Activated naive CD8-positive, alpha-beta T cell treated with anti-CD3 and anti-CD28 coated beads, Interleukin-2, amount 10 ng/mL, durations not matched to agents 7 days and 5 days (primary cell): ENCODE data around the gene PARD3B. TPM values are rescaled to one million over a fixed set of nuclear protein-coding genes. Genes with fewer than 3 reads are reported as not detected.

Source experiments
- ATAC-seq: fragments of 150-1000 bp; cut with Tn5 transposase; one replicate; pipeline ENCODE4 v1.10.0; 2021; ENCODE audit warnings: low read depth, moderate library complexity
- POLR2A ChIA-PET: fragments of 350-600 bp; sonication (Branson Sonifier 250); formaldehyde crosslinking; loops from one replicate; lab custom pipeline; 2021; ENCODE audit warnings: antibody characterized with exemption; lab: Charles Lee
- DNase-seq: peaks from one replicate; pipeline ENCODE4 v3.0.0; 2021
- H3K27ac Mint-ChIP-seq: one replicate; pipeline ENCODE4 v1.8.0; 2022; ENCODE audit warnings: mild to moderate bottlenecking, mixed read lengths
- H3K27me3 Mint-ChIP-seq: one replicate; pipeline ENCODE4 v1.8.0; 2022; ENCODE audit warnings: mild to moderate bottlenecking, moderate library complexity, mixed read lengths
- H3K36me3 Mint-ChIP-seq: one replicate; pipeline ENCODE4 v1.8.0; 2021; ENCODE audit warnings: mild to moderate bottlenecking, mixed read lengths
- H3K4me1 Mint-ChIP-seq: one replicate; pipeline ENCODE4 v1.8.0; 2021; ENCODE audit warnings: mixed read lengths
- H3K4me3 Mint-ChIP-seq: one replicate; pipeline ENCODE4 v1.8.0; 2022; ENCODE audit warnings: mild to moderate bottlenecking, moderate library complexity, mixed read lengths
- H3K9me3 Mint-ChIP-seq: one replicate; pipeline ENCODE4 v1.8.0; 2021; ENCODE audit warnings: mixed read lengths
- total RNA-seq, 2 experiments: library from RNA; stranded (reverse); gene quantifications; one replicate each; pipeline ENCODE4 v1.2.3, GENCODE V29; 2021

The PARD3B gene
- total RNA-seq, 2 experiments from 2014 or later = 0.55 to 1.0 TPM

DNA sequence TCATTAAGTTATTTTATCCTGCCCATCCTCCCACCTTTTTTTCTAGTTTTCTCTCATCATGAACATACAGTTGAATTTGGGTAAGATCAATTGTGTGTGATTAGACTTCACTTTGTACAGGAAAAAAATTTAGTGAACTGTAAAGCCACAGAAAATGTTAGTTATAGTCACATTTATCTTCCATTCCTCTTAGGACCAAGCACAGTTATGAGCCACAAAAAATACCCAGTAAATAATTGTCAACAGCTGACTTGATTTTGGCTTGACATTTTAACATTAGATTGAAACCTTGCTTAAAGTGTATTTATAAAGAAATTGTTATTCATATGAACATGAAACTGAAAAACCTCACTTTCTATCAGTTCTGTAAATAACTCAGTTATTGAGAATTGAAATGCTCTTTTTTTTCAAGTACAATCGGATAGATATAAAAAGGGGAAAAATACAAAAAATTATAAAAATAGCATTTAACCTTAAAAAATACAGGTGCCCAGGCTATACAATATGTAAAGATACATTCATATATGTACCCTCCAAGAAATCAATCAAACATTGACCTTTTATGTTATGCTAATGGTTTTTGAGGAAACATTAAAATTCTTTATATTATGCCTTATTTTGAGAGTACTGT lies 747.5 kb downstream of the PARD3B start:
- H3K4me1 Mint-ChIP-seq = no peaks in the 10 kb centered on the region
- H3K36me3 Mint-ChIP-seq = no peaks in the 10 kb centered on the region
- POLR2A ChIA-PET = no interaction called here
- ATAC-seq (no peak), DNase-seq (no peak)
- no peaks in the 10 kb centered on the region for H3K27me3 Mint-ChIP-seq
- peaks cover 8% of the 10 kb centered on the region for H3K9me3 Mint-ChIP-seq
- no peak overlapping the region for H3K4me3 Mint-ChIP-seq
- H3K27ac Mint-ChIP-seq = no peak overlapping the region

- ATAC-seq = no peak
- Mint-ChIP-seq H3K27ac (no peak overlapping the region), H3K36me3 (no peaks in the 10 kb centered on the region), H3K27me3 (no peaks in the 10 kb centered on the region), H3K4me3 (no peak overlapping the region), H3K4me1 (no peaks in the 10 kb centered on the region), H3K9me3 (peaks cover 7% of the 10 kb centered on the region)
- POLR2A ChIA-PET = no interaction called here
- no peak for DNase-seq
These were observed 748.3 kb downstream of the PARD3B start for GRCh38 chr2:205293559-205293958.

DNA sequence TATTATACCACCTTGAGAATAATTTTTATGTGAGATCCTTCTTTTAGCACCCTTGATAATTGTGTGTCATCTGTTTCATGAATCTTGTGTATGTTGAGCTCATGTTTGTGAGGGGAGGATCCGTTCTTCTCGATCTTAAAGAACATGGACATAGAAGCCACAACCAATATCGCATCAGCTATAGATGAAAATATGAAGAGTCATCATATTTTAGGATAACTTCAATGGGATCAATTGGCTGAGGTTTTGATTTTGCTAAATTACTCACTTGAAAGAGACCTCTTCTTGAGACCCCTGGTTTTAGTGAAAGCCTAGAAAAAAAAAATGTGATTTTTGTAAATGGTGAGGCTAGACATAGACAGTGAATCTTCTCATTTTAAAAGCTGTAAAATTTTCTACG lies 751.7 kb downstream of the PARD3B start:
- peaks cover 3% of the 10 kb centered on the region for H3K9me3 Mint-ChIP-seq
- no peaks in the 10 kb centered on the region for H3K36me3 Mint-ChIP-seq
- ATAC-seq (no peak), DNase-seq (no peak)
- no peak overlapping the region for H3K27ac Mint-ChIP-seq
- no peaks in the 10 kb centered on the region for H3K27me3 Mint-ChIP-seq
- no peak overlapping the region for H3K4me3 Mint-ChIP-seq
- H3K4me1 Mint-ChIP-seq = no peaks in the 10 kb centered on the region
- POLR2A ChIA-PET = no interaction called here

DNA sequence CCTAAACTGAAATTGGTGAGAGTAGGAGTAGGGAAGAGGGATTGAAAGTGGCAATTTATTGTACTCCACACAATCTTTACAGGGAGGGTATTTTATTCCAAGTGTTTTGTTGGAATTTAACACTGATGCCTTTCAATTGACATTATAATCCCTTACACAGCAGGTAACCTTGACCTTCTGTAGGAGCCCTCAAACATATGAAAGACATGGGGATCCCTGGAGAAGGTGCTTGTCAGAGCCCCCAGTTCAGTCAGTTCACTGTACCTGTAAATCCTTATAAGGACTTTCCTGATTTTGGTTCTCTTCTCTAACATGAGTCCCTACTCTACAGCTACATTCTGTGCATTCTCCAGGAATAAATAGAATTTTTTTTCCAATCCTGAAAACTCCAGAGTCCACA lies 752.1 kb downstream of the PARD3B start:
- POLR2A ChIA-PET = no interaction called here
- no peak overlapping the region for H3K4me3 Mint-ChIP-seq
- H3K9me3 Mint-ChIP-seq = peaks cover under 1% of the 10 kb centered on the region
- no peaks in the 10 kb centered on the region for H3K4me1 Mint-ChIP-seq
- H3K27me3 Mint-ChIP-seq = no peaks in the 10 kb centered on the region
- H3K36me3 Mint-ChIP-seq = no peaks in the 10 kb centered on the region
- H3K27ac Mint-ChIP-seq = no peak overlapping the region
- DNase-seq (no peak), ATAC-seq (no peak)

- Mint-ChIP-seq H3K4me3 (no peak overlapping the region), H3K36me3 (no peaks in the 10 kb centered on the region), H3K27ac (no peak overlapping the region), H3K4me1 (no peaks in the 10 kb centered on the region), H3K27me3 (no peaks in the 10 kb centered on the region), H3K9me3 (no peaks in the 10 kb centered on the region)
- no peak for ATAC-seq
- DNase-seq = no peak
- POLR2A ChIA-PET = no interaction called here
These were observed 752.6 kb downstream of the PARD3B start for GRCh38 chr2:205297846-205298245.

- Mint-ChIP-seq H3K27me3 (no peaks in the 10 kb centered on the region), H3K4me3 (no peak overlapping the region), H3K4me1 (no peaks in the 10 kb centered on the region), H3K27ac (no peak overlapping the region), H3K9me3 (peaks cover 2% of the 10 kb centered on the region), H3K36me3 (no peaks in the 10 kb centered on the region)
- POLR2A ChIA-PET = no interaction called here
- ATAC-seq (no peak), DNase-seq (no peak)
These were observed 765.9 kb downstream of the PARD3B start for GRCh38 chr2:205311201-205311600.

- POLR2A ChIA-PET = no interaction called here
These were observed 776.0 kb downstream of the PARD3B start for GRCh38 chr2:205321231-205321630.

DNA sequence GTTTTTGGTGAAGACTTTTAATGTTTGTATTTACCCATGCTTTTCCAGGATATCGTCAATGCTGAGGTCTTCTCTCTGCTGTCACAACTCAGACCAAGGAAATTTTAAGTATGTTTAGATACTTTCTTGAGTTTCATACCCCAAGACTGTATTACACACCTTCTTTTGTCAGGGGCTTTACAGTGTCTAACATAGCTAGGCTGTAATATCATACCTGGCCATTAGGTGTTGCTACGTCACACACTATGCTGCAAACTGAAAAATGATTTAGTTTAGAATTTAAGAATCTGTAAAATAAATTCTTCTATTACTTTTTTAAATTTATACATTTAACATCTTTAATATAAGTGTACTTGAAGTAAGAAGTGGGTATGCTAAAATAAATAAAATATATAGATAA lies 778.7 kb downstream of the PARD3B start:
- ATAC-seq (no peak), DNase-seq (no peak)
- H3K9me3 Mint-ChIP-seq = peaks cover under 1% of the 10 kb centered on the region
- H3K36me3 Mint-ChIP-seq = no peaks in the 10 kb centered on the region
- H3K27ac Mint-ChIP-seq = no peak overlapping the region
- POLR2A ChIA-PET = no interaction called here
- no peak overlapping the region for H3K4me3 Mint-ChIP-seq
- no peaks in the 10 kb centered on the region for H3K27me3 Mint-ChIP-seq
- no peaks in the 10 kb centered on the region for H3K4me1 Mint-ChIP-seq

More at GRCh38 chr2:205321231-205321630, 776.0 kb downstream of the PARD3B start:
- no peaks in the 10 kb centered on the region for H3K36me3 Mint-ChIP-seq
- H3K27me3 Mint-ChIP-seq = no peaks in the 10 kb centered on the region
- peaks cover 2% of the 10 kb centered on the region for H3K9me3 Mint-ChIP-seq
- DNase-seq = no peak
- no peaks in the 10 kb centered on the region for H3K4me1 Mint-ChIP-seq
- no peak for ATAC-seq
- H3K4me3 Mint-ChIP-seq = no peak overlapping the region
- no peak overlapping the region for H3K27ac Mint-ChIP-seq

DNA sequence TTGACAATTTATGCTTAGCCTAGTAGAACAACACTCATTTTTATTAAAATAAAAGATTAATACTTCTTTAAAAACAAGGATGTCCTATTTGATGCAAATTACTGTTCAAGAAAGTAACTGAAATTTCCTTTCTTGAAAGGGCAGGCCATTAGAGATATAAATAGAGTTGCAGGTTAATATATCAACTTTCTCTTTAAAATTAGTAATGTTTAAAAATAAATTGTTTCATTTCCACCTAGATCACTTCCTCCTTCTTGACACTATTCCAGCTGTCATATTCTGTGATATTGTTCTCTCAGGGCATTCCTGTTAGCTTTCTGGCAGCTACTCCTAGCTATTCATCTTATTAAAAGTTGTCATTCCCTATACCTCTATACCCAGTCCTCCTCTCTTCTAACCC lies 779.1 kb downstream of the PARD3B start:
- POLR2A ChIA-PET = no interaction called here
- Mint-ChIP-seq H3K27ac (no peak overlapping the region), H3K4me1 (no peaks in the 10 kb centered on the region), H3K36me3 (no peaks in the 10 kb centered on the region), H3K4me3 (no peak overlapping the region), H3K27me3 (no peaks in the 10 kb centered on the region), H3K9me3 (no peaks in the 10 kb centered on the region)
- ATAC-seq = no peak
- DNase-seq = no peak

- no peaks in the 10 kb centered on the region for H3K27me3 Mint-ChIP-seq
- POLR2A ChIA-PET = no interaction called here
These were observed 788.1 kb downstream of the PARD3B start for GRCh38 chr2:205333351-205333750.

DNA sequence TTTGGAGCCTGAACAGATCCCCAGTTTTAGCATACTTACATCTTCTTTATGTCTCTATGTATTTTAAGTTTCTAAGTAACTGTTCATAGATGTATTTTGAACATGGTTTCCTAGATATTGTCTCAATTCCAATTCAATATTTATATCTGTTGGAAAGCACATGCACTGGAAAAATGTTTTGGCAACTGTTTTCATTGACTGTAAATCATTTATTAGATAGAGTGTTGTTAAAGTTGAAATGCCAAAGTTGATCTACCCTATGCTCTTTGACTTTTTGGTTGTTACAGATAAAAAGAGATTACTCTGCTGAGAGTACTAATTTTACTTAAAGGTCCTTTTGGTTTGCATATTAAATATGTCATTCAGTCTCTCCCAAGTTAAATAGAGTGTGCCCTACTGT lies 792.0 kb downstream of the PARD3B start:
- Mint-ChIP-seq H3K4me3 (no peak overlapping the region), H3K27me3 (no peaks in the 10 kb centered on the region), H3K27ac (no peak overlapping the region), H3K9me3 (peaks cover 9% of the 10 kb centered on the region), H3K4me1 (no peaks in the 10 kb centered on the region), H3K36me3 (no peaks in the 10 kb centered on the region)
- POLR2A ChIA-PET = no interaction called here
- no peak for DNase-seq
- ATAC-seq = no peak

More at GRCh38 chr2:205333351-205333750, 788.1 kb downstream of the PARD3B start:
- ATAC-seq (no peak), DNase-seq (no peak)
- H3K4me1 Mint-ChIP-seq = no peaks in the 10 kb centered on the region
- H3K4me3 Mint-ChIP-seq = no peak overlapping the region
- peaks cover 9% of the 10 kb centered on the region for H3K9me3 Mint-ChIP-seq
- no peak overlapping the region for H3K27ac Mint-ChIP-seq
- H3K36me3 Mint-ChIP-seq = no peaks in the 10 kb centered on the region

- POLR2A ChIA-PET = no interaction called here
- no peaks in the 10 kb centered on the region for H3K4me1 Mint-ChIP-seq
- DNase-seq (no peak), ATAC-seq (no peak)
- no peak overlapping the region for H3K4me3 Mint-ChIP-seq
- H3K36me3 Mint-ChIP-seq = no peaks in the 10 kb centered on the region
- no peak overlapping the region for H3K27ac Mint-ChIP-seq
- H3K27me3 Mint-ChIP-seq = no peaks in the 10 kb centered on the region
- H3K9me3 Mint-ChIP-seq = peaks cover 9% of the 10 kb centered on the region
These were observed 792.9 kb downstream of the PARD3B start for GRCh38 chr2:205338156-205338555.

GRCh38 chr2:205343103-205343502 lies 797.8 kb downstream of the PARD3B start:
- Mint-ChIP-seq H3K4me3 (no peak overlapping the region), H3K36me3 (no peaks in the 10 kb centered on the region), H3K27ac (no peak overlapping the region), H3K9me3 (no peaks in the 10 kb centered on the region), H3K27me3 (no peaks in the 10 kb centered on the region), H3K4me1 (no peaks in the 10 kb centered on the region)
- POLR2A ChIA-PET = no interaction called here
- DNase-seq = no peak
- no peak for ATAC-seq

GRCh38 chr2:205346649-205347048 lies 801.4 kb downstream of the PARD3B start:
- POLR2A ChIA-PET = no interaction called here
- no peaks in the 10 kb centered on the region for H3K9me3 Mint-ChIP-seq
- H3K4me1 Mint-ChIP-seq = no peaks in the 10 kb centered on the region
- no peaks in the 10 kb centered on the region for H3K36me3 Mint-ChIP-seq
- H3K27me3 Mint-ChIP-seq = peaks cover 2% of the 10 kb centered on the region
- no peak overlapping the region for H3K4me3 Mint-ChIP-seq
- ATAC-seq = no peak
- no peak for DNase-seq
- no peak overlapping the region for H3K27ac Mint-ChIP-seq

GRCh38 chr2:205347899-205348298 lies 802.6 kb downstream of the PARD3B start:
- Mint-ChIP-seq H3K36me3 (no peaks in the 10 kb centered on the region), H3K27me3 (peaks cover 2% of the 10 kb centered on the region), H3K4me1 (no peaks in the 10 kb centered on the region), H3K4me3 (no peak overlapping the region), H3K9me3 (no peaks in the 10 kb centered on the region), H3K27ac (no peak overlapping the region)
- DNase-seq (no peak), ATAC-seq (no peak)
- POLR2A ChIA-PET = no interaction called here
